Fibroblast of skin of abdomen (primary cell): ENCODE data around the gene AKR1B15.

Experiments used
- DNase-seq: peaks from one replicate; pipeline ENCODE4 v3.0.0-alpha.2; 2013

Gene AKR1B15

DNA sequence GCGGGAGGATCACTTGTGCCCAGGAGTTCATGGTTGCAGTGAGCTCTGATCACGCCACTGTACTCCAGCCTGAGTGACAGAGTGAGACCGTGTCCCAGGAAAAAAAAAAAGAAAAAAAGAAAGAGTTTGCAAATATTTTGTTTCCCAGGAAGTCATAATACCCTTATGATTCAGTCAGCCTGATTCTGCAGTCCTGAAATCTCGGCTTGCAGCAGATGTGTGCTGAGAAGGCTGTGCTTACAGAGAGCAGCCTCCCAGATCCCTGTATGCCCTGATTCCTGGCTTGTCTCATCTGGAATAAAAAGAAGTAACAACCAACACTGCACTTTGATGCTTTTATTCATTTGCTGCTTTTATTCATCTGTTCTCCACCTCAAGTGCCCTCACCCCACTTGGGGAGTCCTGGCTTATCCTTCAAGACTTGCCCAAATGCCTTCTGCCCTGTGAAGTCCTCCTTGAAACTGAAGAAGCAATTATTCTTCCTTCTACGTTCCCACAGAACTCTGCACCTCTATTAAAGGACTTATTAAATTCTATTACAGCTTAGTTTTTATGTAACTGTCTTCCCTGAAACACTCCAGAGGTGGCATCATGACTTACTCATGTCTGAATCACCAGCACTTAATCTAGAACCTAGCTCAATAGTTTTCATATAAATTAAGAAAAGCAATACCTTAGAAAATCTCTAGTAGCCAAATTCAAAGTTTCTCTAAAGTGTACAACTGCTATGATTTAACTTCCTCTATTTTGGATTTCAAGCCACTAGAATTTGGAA, 70.0 kb downstream of the AKR1B15 start:
- DNase-seq = peak; percentile 54

DNA sequence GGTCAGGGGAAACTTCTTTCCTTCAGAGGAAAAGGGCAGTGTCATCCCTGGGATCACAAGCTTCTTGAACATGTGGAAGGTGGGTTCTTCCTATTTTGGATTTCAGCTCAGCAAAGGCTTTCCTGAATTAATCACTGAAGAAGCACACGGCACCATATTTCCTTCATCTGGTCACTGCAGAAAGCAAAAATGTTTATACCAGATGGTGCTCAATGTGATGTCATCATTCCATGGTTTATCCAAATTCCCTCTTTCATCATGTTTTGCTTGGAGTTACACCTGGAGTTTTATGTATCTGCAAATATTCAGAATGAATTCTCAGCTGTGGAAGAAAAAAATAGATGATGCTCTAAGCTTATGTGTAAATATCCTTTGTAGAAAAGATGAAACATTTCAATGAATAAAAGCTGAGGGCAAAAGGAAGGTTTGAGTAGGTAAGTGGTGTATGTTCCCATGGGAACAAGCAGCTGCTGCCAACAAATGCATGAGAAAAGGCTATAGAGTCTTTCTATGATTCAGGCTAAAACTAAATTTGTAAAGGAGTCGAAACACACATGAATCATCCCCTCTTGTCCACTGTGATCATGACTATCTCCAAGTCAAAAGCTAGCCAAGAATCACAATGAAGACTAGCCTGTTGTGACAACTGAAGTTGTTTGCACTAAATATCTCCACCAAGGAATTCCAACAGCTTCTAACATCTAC, 70.9 kb downstream of the AKR1B15 start:
- peak; percentile 84 for DNase-seq

DNA sequence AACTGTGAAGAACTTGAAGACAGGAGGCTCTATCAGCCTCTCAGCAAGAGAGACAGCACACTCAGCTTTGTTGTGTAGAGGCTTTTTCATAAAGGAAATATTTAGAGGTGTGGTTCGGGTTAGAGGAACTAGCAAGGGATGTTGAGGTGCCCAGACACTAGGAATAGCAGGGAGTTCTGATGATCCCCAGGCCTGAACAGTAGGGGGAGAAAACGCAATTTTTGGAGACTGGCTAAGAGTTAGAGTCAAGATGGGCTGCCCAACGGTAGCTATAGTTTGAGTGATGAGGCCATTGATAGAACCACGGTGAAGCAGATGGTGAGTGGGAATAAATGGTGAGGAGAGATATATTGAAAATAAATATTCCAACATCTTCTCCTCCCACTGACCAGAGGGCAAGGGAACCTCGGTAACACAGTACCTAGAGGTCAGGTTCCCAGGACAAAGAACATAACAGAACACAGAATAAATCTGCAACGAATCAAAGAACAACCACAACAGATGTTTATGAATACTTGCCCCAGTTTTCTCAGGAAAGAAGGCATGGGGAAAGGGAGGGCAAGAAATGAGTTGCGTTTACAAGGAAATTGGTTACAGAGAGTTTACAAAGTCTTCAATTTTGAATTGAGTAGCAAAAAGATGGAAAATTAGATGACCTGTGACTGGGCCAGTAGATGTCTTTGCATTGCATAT, 73.5 kb downstream of the AKR1B15 start:
- DNase-seq = no peak

DNA sequence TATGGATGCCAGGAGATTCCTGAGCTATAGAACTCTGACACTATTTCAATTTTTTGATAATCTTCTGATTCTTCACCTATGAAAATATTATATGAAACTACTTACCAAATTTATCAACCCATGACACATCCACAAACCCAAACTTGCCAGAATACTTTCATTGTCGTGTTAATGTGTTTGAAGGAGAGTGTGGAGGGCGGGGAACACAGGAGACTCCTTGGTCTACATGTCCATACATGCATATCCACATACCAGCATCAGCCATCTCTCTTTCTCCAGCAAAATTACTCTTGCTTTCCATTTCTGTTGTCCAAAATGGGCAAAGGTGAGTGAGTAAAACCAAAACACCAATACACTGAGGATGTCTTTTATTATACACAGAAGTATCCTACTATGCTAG, 74.3 kb downstream of the AKR1B15 start:
- DNase-seq = no peak

DNA sequence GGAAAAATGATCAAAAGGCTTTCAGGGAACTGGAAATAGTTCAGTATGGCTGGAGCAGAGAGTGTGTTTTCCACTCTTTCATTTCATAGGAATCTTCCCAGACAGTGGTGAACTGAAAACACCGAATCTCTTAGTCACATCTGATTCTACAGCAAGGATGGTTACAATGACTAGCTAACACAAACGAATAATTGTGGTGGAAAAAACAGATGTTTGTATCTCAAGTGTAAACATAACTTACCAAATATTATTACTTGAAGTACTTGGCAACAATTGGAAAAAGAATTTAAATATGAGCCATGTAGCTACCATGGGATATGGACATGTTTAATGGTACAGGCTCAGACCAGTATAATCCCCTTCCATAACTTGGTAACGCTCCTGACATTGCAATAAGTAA, 76.6 kb downstream of the AKR1B15 start:
- peak; percentile 77 for DNase-seq

DNA sequence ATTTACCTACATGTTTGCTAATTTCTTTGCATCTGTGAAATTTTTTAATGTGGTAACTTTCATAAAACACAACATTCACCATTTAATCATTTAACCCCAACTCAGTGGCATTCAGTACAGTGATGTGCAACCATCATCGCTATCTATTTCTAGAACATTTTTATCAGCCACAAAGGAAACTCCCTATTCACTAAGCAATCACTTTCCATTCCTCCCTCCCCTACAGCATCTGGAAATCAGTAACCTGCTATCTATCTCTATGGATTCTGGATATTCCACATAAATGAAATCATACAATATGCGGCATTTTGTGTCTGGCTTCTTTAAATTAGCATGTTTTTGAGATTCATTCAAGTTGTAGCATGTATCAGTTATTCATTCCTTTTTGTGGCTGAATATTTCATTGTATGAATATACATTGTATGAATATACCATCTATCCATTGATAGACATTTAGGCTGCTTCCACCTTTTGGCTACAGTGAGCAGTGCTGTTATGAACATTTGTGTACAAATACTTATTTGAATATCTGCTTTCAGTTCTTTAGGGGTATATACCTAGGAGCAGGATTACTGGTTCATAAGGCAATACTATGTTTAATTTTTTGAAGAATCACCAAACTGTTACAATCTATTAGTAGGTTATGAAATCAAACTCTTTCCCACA, 78.3 kb downstream of the AKR1B15 start:
- DNase-seq = no peak

DNA sequence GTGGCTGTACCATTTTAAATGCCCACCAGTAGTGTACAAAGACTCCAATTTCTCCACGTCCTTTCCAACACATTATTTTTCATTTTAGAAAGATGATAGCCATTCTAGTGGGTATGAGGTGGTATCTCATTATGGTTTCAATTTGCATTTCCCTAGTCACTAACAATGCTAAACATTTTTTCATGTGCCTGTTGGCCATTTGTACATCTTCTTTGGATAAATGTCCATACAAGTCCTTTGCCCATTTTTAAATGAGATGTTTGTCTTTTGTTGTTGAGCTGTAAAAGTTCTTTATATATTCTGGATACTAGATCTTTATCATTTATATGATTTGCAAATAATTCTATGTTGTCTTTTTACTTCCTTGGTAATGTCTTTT, 78.9 kb downstream of the AKR1B15 start:
- DNase-seq = no peak

DNA sequence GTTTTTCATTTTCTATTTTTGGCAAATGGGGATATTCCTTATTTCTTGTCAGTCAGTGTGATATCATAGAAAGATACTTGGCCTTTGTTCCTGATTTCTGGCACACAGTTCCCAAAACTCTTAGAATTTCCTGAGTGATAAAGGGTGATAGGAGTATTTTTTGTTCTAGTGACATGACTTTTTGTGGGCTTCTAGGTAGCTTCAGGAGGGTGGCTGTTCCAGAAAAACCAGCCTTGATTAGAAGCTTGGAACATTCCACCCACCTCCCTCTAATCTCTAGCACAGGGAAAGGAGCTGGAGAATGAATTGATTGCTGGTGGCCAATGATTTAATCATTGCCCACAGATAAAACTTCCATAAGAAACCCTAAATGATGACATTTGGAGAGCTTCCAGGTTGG, 80.5 kb downstream of the AKR1B15 start:
- no peak for DNase-seq
